ENCODE measurements around the gene GRK5.

The GRK5 gene

DNA sequence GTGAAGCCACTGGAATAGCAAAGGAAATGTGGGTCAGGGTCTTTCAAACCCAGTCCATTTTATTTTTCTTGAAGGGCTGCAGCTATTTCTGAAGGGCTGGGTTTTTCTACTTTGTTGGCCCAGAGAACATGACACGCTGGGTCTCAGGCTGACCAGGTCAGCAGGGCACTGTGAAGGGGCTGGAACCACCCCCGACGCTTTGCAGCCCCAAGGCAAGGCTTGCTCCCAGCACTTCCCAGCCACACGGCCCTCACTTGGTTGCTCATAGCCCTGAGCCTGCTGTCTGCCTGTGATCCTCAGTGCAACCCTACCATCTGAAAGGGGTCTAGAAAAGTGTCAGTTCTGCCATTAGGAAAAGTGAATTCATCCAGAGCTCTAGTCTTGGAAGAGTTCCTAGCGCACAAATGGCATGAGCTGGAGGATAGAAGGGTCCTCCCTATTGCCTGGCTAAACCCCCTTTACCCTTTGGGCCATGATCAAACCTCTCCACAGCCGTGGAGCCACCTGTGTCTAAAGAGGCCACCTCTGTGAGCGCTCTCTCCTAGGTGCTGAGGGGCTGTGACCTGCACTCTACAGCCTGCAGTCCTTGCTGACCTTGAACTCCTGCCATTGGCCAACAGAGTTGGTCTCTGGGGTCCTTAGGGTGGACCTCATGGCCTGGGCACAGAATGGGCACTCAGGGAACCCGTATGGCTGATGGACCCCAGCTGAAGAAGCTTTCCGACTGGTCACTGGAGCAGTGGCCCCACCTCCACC lies 203.2 kb downstream of the GRK5 start:
- no peaks in the 10 kb centered on the region for H3K4me1 ChIP-seq
- DNase-seq (ENCODE audit: low spot score in 2 of 2): no peak
- in situ Hi-C loops (cut with MboI; ENCODE audit: low sequenced_read_pairs): no loop called here

GRCh38 chr10:119412244-119413092 lies 205.1 kb downstream of the GRK5 start:
- Histone ChIP-seq H3K27me3 (ENCODE audit: low read depth) (no peaks in the 10 kb centered on the region), H3K4me3 (no peak overlapping the region), H3K4me1 (no peaks in the 10 kb centered on the region), H3K9me3 (no peaks in the 10 kb centered on the region), H3K36me3 (replicated peaks) (no peaks in the 10 kb centered on the region)
- no peak for DNase-seq (ENCODE audit: low spot score in 2 of 2)
- in situ Hi-C loops (cut with MboI; ENCODE audit: low sequenced_read_pairs): no loop called here

More for the DNA sequence above, 203.2 kb downstream of the GRK5 start:
- H3K36me3 ChIP-seq (replicated peaks): no peaks in the 10 kb centered on the region
- no peaks in the 10 kb centered on the region for H3K27me3 ChIP-seq (ENCODE audit: low read depth)
- H3K4me3 ChIP-seq: no peak overlapping the region
- H3K9me3 ChIP-seq: no peaks in the 10 kb centered on the region

GRCh38 chr10:119413093-119413453 lies 205.7 kb downstream of the GRK5 start:
- in situ Hi-C loops (cut with MboI; ENCODE audit: low sequenced_read_pairs): no loop called here
- no peak for DNase-seq (ENCODE audit: low spot score in 2 of 2)
- Histone ChIP-seq H3K4me1 (no peaks in the 10 kb centered on the region), H3K36me3 (replicated peaks) (no peaks in the 10 kb centered on the region), H3K27me3 (ENCODE audit: low read depth) (no peaks in the 10 kb centered on the region), H3K4me3 (no peak overlapping the region), H3K9me3 (no peaks in the 10 kb centered on the region)

GRCh38 chr10:119413471-119414080 lies 206.2 kb downstream of the GRK5 start:
- Histone ChIP-seq H3K36me3 (replicated peaks) (no peaks in the 10 kb centered on the region), H3K4me1 (no peaks in the 10 kb centered on the region), H3K9me3 (no peaks in the 10 kb centered on the region), H3K27me3 (ENCODE audit: low read depth) (no peaks in the 10 kb centered on the region), H3K4me3 (no peak overlapping the region)
- DNase-seq (ENCODE audit: low spot score in 2 of 2): no peak
- in situ Hi-C loops (cut with MboI; ENCODE audit: low sequenced_read_pairs): no loop called here

- no peaks in the 10 kb centered on the region for H3K27me3 ChIP-seq (ENCODE audit: low read depth)
- H3K4me3 ChIP-seq: no peak overlapping the region
- H3K36me3 ChIP-seq (replicated peaks): no peaks in the 10 kb centered on the region
- in situ Hi-C loops (cut with MboI; ENCODE audit: low sequenced_read_pairs): no loop called here
- no peaks in the 10 kb centered on the region for H3K9me3 ChIP-seq
- no peaks in the 10 kb centered on the region for H3K4me1 ChIP-seq
- no peak for DNase-seq (ENCODE audit: low spot score in 2 of 2)
Measured at GRCh38 chr10:119414081-119414611, 206.8 kb downstream of the GRK5 start.

DNA sequence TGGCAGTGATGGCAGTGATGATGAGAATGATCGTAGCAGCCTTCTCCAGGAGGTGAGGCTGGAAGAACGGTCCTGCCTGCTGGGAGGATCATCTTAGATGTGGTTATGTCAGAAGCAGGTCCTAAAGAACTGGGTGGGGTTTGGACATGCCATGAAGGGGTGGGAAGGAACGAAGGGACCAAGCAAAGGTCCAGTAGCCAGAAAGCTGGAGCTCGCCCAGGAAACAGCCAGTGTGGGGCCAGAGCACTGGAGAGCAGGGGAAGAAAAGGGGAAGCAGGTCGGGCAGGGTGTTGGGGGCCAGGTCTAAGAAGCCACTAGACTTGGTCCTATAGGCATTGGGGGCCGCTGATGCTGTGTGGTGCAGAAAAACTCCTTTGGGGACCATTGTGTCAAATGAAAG lies 207.8 kb downstream of the GRK5 start:
- Histone ChIP-seq H3K27me3 (ENCODE audit: low read depth) (no peaks in the 10 kb centered on the region), H3K9me3 (no peaks in the 10 kb centered on the region), H3K4me3 (no peak overlapping the region), H3K4me1 (no peaks in the 10 kb centered on the region), H3K36me3 (replicated peaks) (no peaks in the 10 kb centered on the region)
- in situ Hi-C loops (cut with MboI; ENCODE audit: low sequenced_read_pairs): no loop called here
- DNase-seq (ENCODE audit: low spot score in 2 of 2): no peak

DNA sequence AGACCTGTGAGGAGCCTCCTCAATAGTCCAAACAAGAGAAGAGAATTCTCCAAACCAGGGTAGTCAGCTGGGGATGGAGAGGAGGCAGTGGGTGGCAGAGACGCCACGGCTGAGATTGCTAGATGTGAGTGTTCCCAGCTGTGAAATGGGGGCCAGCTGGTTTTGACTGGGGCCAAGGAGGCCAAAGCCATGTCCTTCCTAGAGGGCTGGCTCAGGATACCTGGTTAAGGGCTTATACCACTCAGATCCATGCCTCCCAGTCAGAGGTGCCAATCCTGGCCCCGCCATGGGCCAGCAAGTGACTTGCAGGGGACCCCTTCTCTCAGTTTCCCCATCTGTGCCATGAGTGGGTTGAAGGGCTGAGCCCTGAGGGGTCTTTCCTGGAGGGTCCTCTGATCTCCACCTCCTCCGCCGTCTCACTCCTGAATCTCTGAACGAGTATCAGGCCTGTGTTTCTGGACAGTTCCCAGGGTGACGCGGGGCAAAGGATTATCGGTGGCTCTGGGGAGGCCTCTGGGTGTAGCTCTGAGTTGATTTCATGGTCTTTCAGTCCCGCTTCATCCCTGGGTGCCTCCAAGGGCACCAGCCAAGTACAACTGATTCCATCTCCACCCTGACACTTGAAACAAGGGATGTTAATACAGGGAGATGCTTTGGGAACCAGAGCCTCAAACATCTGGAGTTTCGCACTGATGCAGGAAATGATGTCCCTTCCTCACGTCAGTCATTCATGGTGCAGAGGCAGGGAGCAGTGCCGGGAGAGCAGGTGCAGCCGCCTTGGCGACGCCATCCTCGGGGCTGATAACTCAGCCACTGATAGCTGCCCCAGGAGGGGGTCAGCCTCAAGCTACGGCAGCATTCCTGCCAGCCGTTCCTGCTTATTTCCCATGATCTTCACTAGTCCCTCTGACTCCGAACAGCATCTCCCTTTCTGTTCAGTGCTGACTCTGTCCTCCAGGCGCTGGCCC lies 208.4 kb downstream of the GRK5 start:
- Histone ChIP-seq H3K27me3 (ENCODE audit: low read depth) (no peaks in the 10 kb centered on the region), H3K4me1 (no peaks in the 10 kb centered on the region), H3K9me3 (no peaks in the 10 kb centered on the region), H3K4me3 (no peak overlapping the region), H3K36me3 (replicated peaks) (no peaks in the 10 kb centered on the region)
- in situ Hi-C loops (cut with MboI; ENCODE audit: low sequenced_read_pairs): no loop called here
- no peak for DNase-seq (ENCODE audit: low spot score in 2 of 2)

DNA sequence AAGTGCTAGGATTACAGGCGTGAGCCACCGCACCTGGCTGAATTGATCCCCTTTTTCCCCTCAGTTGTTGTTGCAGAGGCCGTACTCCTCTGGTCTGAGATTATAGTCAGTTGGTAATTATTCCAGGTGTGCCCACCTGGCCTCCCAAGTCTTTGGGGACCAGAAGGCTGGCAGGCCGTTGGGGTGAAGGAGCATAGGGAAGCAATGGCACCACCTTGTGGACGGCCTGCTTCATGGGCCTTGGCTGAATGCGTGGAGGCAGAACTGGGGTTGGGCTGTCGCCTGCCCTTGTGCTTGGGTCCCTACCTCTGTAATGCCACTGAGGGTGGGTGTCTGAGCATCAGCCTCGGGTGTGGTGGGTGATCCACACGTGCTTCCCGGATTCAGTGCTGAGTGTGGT lies 209.5 kb downstream of the GRK5 start:
- in situ Hi-C loops (cut with MboI; ENCODE audit: low sequenced_read_pairs): no loop called here
- DNase-seq (ENCODE audit: low spot score in 2 of 2): peak; percentile 47 to 74

DNA sequence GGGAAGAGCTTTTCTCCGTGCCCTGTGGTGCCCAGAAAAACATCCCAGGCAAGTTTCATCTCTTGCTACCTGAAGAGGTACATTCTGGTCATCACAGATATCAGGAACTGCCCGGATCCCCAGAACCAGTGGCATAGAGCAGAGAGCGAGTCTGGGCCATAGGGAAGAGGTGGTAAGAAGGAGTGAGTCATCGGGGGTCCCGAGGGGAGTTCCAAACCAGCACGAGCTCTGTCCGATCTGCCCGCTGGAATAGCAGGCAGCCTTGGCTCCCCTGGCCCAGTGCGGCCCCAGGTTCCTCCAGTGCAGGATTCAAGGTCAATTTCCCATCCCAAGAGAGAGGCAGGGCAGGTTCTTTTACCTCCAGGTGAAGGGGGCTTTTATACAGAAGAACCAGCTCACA lies 210.5 kb downstream of the GRK5 start:
- H3K4me1 ChIP-seq: peaks cover 4% of the 10 kb centered on the region
- in situ Hi-C loops (cut with MboI; ENCODE audit: low sequenced_read_pairs): no loop called here
- H3K4me3 ChIP-seq: no peak overlapping the region
- H3K36me3 ChIP-seq (replicated peaks): no peaks in the 10 kb centered on the region
- H3K9me3 ChIP-seq: no peaks in the 10 kb centered on the region
- H3K27me3 ChIP-seq (ENCODE audit: low read depth): no peaks in the 10 kb centered on the region
- no peak for DNase-seq (ENCODE audit: low spot score in 2 of 2)

More for the DNA sequence above, 209.5 kb downstream of the GRK5 start:
- no peaks in the 10 kb centered on the region for H3K36me3 ChIP-seq (replicated peaks)
- H3K27me3 ChIP-seq (ENCODE audit: low read depth): no peaks in the 10 kb centered on the region
- H3K9me3 ChIP-seq: no peaks in the 10 kb centered on the region
- H3K4me3 ChIP-seq: no peak overlapping the region
- no peaks in the 10 kb centered on the region for H3K4me1 ChIP-seq

DNA sequence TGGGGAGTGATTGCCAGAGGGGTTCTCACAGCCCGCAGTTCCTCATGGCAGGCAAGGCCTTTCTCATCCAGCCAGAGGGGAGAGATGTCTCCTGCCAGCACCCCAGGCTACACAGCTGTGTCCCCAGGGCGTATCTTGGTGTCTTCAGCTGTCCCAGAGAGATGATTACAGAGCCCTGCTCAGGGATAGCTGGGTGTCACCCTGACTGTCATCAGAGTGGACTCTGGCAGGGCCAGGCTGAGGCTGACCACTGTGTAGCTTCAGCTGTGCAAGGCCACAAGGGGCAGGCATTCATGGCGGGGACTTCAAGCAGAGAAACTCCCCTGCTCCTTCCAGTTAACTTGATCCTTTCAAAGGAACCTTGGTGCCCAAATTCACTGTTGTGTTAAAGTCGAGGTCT lies 211.0 kb downstream of the GRK5 start:
- Histone ChIP-seq H3K36me3 (replicated peaks) (no peaks in the 10 kb centered on the region), H3K27me3 (ENCODE audit: low read depth) (no peaks in the 10 kb centered on the region), H3K4me3 (no peak overlapping the region), H3K4me1 (peaks cover 4% of the 10 kb centered on the region), H3K9me3 (no peaks in the 10 kb centered on the region)
- in situ Hi-C loops (cut with MboI; ENCODE audit: low sequenced_read_pairs): no loop called here
- no peak for DNase-seq (ENCODE audit: low spot score in 2 of 2)

DNA sequence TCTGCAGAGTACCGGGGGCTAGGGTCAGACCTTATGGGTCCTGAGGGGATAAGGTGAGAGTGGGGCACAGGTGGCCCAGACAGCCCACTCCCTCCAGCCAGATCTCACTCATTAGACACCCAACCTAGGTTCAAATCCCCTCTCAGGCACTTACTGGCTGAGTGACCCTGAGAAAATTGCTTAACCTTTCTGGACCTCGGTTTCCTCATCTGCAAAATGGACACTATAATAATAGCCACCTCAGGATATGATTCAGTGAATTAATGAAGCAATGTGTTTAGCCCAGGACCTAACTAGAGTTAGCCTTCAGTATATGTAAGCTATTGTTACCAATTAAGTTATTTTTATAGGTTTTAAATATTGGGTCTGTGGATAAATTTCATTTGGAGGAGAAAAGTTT lies 212.6 kb downstream of the GRK5 start:
- H3K4me3 ChIP-seq: no peak overlapping the region
- H3K27me3 ChIP-seq (ENCODE audit: low read depth): no peaks in the 10 kb centered on the region
- no peak for DNase-seq (ENCODE audit: low spot score in 2 of 2)
- H3K36me3 ChIP-seq (replicated peaks): no peaks in the 10 kb centered on the region
- in situ Hi-C loops (cut with MboI; ENCODE audit: low sequenced_read_pairs): no loop called here
- H3K4me1 ChIP-seq: peaks cover 4% of the 10 kb centered on the region
- H3K9me3 ChIP-seq: no peaks in the 10 kb centered on the region

DNA sequence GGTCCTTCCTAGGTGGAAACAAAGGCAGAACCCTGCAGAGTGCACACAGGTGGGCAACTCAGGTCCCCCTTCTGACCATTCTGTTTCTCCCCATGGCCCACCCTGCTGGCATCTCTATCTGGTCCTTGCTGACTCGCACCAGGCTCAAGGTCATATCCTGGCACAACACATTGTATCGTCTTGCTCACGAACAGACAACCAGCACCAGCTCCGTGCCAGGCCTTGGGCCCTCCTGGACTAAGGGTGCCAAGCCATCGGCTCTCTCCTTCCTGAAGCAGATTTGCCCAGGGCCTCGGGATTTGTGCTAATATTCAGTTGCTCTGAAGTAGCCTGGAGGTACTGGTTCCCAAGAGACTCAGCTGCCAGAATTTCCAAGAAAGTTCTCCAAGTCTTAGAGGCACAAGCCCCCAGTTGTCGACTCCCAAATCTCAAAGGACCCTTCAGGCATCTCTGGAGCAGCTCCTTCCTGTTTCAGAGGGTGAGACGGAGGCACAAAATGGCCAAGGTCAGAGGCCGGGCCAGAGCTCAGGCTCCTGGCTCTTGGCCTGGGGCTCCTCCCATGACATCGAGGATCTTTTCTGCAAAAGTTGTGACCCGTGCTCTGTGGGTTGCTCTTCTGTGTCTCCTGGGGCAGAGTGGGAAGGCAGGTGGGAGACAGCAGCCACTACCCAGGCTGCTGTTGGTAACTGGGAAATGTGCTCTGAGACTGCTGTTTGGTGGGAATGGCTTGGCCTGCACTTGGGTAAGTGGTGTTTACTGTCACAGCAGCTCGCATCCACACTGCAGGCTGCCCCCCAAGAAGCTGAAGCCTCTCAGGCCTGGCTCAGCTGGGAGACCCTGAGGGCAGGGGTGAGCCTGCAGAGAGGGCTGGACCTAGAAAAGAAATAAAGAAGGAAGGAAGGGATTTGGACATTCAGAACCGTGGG lies 213.8 kb downstream of the GRK5 start:
- DNase-seq (ENCODE audit: low spot score in 2 of 2): no peak
- no peaks in the 10 kb centered on the region for H3K9me3 ChIP-seq
- H3K27me3 ChIP-seq (ENCODE audit: low read depth): no peaks in the 10 kb centered on the region
- H3K4me1 ChIP-seq: peaks cover 4% of the 10 kb centered on the region
- H3K4me3 ChIP-seq: no peak overlapping the region
- H3K36me3 ChIP-seq (replicated peaks): no peaks in the 10 kb centered on the region
- in situ Hi-C loops (cut with MboI; ENCODE audit: low sequenced_read_pairs): no loop called here
